Measurements from ENCODE around the gene NRCAM.
A peak's percentile ranks its signal among the peaks of the same experiment; 100 is the strongest.

Gene NRCAM

GRCh38 chr7:108193594-108194498, 262.4 kb downstream of the NRCAM start:
- H3K4me3 ChIP-seq (ENCODE audit: low read length) = no peak overlapping the region
- TF ChIP-seq CTCF (IDR thresholded peaks at IDR 0.05; ENCODE audit: insufficient read depth, low read depth, low read length, missing control alignments) = no peak
- peak; percentile 21 for DNase-seq (ENCODE audit: low read depth)

DNA sequence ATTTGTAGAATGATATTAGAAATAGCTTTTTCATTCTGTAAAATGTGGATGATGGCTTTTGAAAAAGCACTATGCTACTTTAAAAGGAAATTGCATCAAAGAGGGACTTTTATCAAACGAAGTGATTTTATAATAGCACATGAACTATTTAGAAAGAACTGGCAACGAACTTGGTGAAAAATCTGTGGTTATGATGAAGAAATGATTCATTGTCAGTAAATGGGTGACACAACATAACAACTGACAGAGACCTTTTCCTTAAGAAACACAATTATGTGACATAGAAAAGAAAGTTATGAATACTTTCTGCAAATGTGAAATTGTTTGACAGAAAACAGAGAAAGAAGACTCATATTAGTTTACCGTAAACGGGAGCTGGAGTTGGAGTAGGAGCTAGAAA, 265.3 kb downstream of the NRCAM start:
- DNase-seq (ENCODE audit: low read depth) = peak; percentile 34
- no peak for TF ChIP-seq CTCF (IDR thresholded peaks at IDR 0.05; ENCODE audit: insufficient read depth, low read depth, low read length, missing control alignments)
- H3K4me3 ChIP-seq (ENCODE audit: low read length) = no peak overlapping the region

GRCh38 chr7:108189733-108190388, 266.4 kb downstream of the NRCAM start:
- no peak for TF ChIP-seq CTCF (IDR thresholded peaks at IDR 0.05; ENCODE audit: insufficient read depth, low read depth, low read length, missing control alignments)
- DNase-seq (ENCODE audit: low read depth) = no peak

DNA sequence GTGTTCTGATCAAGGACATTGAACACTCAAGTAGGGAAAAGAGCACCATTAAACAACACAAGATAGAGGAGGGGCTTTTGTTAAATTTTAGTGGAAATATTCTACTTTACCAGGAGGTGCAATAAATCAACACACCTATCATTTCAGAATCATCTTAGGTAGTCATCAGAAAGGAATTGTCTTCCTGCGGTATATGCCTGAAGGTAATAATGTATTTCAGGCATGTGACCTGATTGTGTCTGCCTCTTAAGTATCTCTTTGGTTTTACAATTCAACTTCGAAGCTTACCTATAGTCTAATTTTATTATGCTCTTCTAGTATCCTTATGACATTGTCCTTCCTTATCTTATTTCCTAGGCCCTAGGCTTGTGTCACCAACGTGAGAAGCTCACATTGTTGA, 267.5 kb downstream of the NRCAM start:
- H3K4me3 ChIP-seq (ENCODE audit: low read length) = no peak overlapping the region
- peak; percentile 57 for DNase-seq (ENCODE audit: low read depth)
- no peak for TF ChIP-seq CTCF (IDR thresholded peaks at IDR 0.05; ENCODE audit: insufficient read depth, low read depth, low read length, missing control alignments)

More at GRCh38 chr7:108189733-108190388, 266.4 kb downstream of the NRCAM start:
- no peak overlapping the region for H3K4me3 ChIP-seq (ENCODE audit: low read length)

DNA sequence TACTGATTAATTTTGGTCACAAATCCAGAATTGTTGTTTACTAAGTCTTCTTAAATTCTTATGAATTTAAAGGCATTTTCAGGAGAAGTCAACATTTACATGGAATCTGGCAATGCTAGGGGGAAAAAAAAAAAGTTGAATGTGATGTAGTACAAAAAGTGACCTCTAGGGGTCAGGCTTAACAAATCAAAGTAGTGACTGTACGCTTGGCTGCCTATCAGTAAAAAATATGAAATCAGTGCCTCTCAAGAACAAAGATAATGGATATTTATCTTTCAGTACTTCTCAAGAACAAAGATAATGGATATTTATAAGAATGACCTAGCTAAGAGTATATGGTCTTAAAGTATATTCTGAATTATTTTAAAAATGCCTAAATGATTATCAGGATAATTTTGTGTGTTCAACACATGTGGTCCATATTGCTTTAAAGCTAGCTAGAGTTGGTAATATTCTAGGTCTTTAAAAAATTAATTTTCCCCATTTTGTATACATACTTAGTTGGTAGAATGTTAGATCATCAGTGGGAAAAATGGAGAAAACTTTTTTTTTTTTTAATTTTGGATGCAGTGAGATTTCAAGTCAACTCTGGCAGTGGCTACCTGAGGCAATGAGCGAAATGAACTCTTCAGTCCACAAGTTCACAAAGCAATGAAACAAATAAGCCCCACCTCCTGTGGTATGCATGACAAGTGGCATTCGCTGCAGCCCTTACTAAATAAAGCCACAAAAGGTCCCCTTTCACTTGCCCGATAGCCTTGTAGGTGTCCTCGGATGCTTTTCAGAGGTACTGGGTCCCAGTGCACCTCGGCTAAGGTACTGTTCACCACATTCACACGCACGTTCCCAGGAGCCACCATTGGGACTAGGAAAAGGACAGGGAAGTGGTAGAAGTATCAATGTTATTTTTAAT, 274.9 kb downstream of the NRCAM start:
- no peak overlapping the region for H3K4me3 ChIP-seq (ENCODE audit: low read length)
- peak; percentile 69 for DNase-seq (ENCODE audit: low read depth)
- peak; percentile 63 for TF ChIP-seq CTCF (IDR thresholded peaks at IDR 0.05; ENCODE audit: insufficient read depth, low read depth, low read length, missing control alignments)

DNA sequence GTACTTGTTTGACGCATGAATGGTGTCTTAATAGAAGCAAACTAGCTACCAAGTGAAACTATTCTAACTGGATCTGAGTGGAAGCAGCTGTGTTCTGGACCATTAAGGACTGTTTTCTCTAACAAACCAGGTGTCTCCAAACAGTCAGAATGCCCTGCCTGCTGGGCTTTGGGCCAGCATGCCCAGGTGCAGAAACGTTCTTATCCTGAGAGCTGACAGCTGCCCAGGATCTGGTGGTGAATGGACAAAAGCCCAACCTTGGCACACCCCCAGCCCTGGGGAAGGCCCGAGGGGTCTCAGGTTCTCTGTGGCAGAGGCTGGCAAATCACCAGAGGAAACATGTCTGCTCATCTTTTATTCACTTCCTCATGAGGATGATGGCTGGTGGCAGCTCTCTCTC, 277.8 kb downstream of the NRCAM start:
- H3K4me3 ChIP-seq (ENCODE audit: low read length) = no peak overlapping the region
- TF ChIP-seq CTCF (IDR thresholded peaks at IDR 0.05; ENCODE audit: insufficient read depth, low read depth, low read length, missing control alignments) = no peak
- no peak for DNase-seq (ENCODE audit: low read depth)
